PC-3 (cell line): Measurements from ENCODE around the gene LTBP1.

Experiments used
- EZH2 ChIP-seq: fragments of 300-600 bp; sonication (generic); IDR thresholded peaks from one replicate; pipeline ENCODE4 v1.6.1; 2017; ENCODE audit warnings: antibody characterized with exemption, mild to moderate bottlenecking, low read length; ENCODE audit not compliant: unreplicated experiment
- EZH2phosphoT487 ChIP-seq: fragments of 300-600 bp; sonication (generic); IDR thresholded peaks from 2 replicates; pipeline ENCODE4 v1.6.1; 2018; ENCODE audit warnings: mild to moderate bottlenecking, antibody characterized with exemption, low read length, borderline replicate concordance
- TF ChIP-seq, protein P1 (sequence below): fragments of 300-600 bp; sonication (generic); conservative IDR thresholded peaks from 2 replicates; pipeline ENCODE4 v1.5.1; 2017; ENCODE audit warnings: antibody characterized with exemption, low read depth, mild to moderate bottlenecking, low read length

DNA sequence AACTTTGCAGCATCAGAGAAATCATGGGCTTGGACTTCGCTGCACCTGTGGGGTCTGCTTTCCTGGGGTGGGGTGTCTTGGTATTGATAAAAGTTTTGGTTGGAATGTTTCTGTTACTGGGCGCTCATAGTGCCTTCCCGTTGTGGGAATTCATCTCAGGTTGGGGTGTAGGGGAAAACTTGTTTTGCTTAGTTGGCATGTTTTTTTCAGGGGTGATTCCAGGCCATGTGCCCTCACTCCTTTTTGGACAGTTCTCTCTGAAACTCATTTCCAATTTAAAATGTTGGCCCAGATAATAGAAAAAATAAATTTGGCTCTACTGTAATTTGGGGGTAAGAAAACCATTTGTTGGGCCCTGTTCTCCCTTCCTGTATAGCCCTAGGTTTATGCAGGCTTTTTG lies 1.5 kb downstream of the LTBP1 start:
- no peak for TF ChIP-seq EZH2
- TF ChIP-seq, protein P1, sequence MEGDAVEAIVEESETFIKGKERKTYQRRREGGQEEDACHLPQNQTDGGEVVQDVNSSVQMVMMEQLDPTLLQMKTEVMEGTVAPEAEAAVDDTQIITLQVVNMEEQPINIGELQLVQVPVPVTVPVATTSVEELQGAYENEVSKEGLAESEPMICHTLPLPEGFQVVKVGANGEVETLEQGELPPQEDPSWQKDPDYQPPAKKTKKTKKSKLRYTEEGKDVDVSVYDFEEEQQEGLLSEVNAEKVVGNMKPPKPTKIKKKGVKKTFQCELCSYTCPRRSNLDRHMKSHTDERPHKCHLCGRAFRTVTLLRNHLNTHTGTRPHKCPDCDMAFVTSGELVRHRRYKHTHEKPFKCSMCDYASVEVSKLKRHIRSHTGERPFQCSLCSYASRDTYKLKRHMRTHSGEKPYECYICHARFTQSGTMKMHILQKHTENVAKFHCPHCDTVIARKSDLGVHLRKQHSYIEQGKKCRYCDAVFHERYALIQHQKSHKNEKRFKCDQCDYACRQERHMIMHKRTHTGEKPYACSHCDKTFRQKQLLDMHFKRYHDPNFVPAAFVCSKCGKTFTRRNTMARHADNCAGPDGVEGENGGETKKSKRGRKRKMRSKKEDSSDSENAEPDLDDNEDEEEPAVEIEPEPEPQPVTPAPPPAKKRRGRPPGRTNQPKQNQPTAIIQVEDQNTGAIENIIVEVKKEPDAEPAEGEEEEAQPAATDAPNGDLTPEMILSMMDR = no peak
- TF ChIP-seq EZH2phosphoT487 = no peak
